Ammon's horn (tissue), 1 donor: ENCODE data around the gene ZNF226.
"Not testable (repeated sequence)": the region's sequence is repeated elsewhere in the genome, so short reads cannot be mapped to it uniquely, and the experiment has no call there.

ENCODE experiments used
- DNase-seq: peaks from one replicate; pipeline ENCODE4 v3.0.0-alpha.2; 2016; ENCODE audit warnings: low spot score

ZNF226 gene

GRCh38 chr19:44164673-44165512 lies at the start of gene ZNF226:
Gene ZNF226 (plus strand): TSS chr19:44165100. CDS start chr19:44170081, 4,981 bp downstream.
- peak; percentile 100 for DNase-seq

- not testable (repeated sequence) for DNase-seq
Observed at GRCh38 chr19:44121162-44121561, 43.7 kb upstream of the ZNF226 start.

GRCh38 chr19:44131955-44132354 lies 32.9 kb upstream of the ZNF226 start:
- no peak for DNase-seq

- DNase-seq: peak; percentile 92
Observed at GRCh38 chr19:44141191-44142058, 23.5 kb upstream of the ZNF226 start, which contains the start of gene ZNF234. Gene ZNF234 (plus strand): TSS chr19:44141554. CDS start chr19:44144633, 3,079 bp downstream.

GRCh38 chr19:44142059-44142433 lies 22.9 kb upstream of the ZNF226 start:
- DNase-seq: peak; percentile 5

- no peak for DNase-seq
Observed at GRCh38 chr19:44149776-44150175, 15.1 kb upstream of the ZNF226 start.

- no peak for DNase-seq
Observed at GRCh38 chr19:44151491-44151890, 13.4 kb upstream of the ZNF226 start.

- DNase-seq: no peak
Observed at GRCh38 chr19:44156475-44156874, 8.4 kb upstream of the ZNF226 start.

- no peak for DNase-seq
Observed at GRCh38 chr19:44163789-44164188, 1.1 kb upstream of the ZNF226 start.

- DNase-seq: no peak
Observed at GRCh38 chr19:44164327-44164672, 600 bp upstream of the ZNF226 start.

- not testable (repeated sequence) for DNase-seq
Observed at GRCh38 chr19:44170660-44171059, 5.8 kb downstream of the ZNF226 start.

- no peak for DNase-seq
Observed at GRCh38 chr19:44176590-44176989, 11.7 kb downstream of the ZNF226 start.

GRCh38 chr19:44180968-44181367 lies 16.1 kb downstream of the ZNF226 start:
- no peak for DNase-seq

- DNase-seq: no peak
Observed at GRCh38 chr19:44182145-44182544, 17.2 kb downstream of the ZNF226 start.

GRCh38 chr19:44190020-44190419 lies 25.1 kb downstream of the ZNF226 start:
- no peak for DNase-seq

GRCh38 chr19:44192127-44192526 lies 27.2 kb downstream of the ZNF226 start:
- no peak for DNase-seq

- no peak for DNase-seq
Observed at GRCh38 chr19:44196772-44197171, 31.9 kb downstream of the ZNF226 start.

GRCh38 chr19:44202470-44202869 lies 37.6 kb downstream of the ZNF226 start:
- DNase-seq: no peak

GRCh38 chr19:44202974-44203373 lies 38.1 kb downstream of the ZNF226 start:
- no peak for DNase-seq

GRCh38 chr19:44203877-44204276 lies 39.0 kb downstream of the ZNF226 start:
- not testable (repeated sequence) for DNase-seq

- no peak for DNase-seq
Observed at GRCh38 chr19:44204772-44205171, 39.9 kb downstream of the ZNF226 start.

- DNase-seq: peak; percentile 91
Observed at GRCh38 chr19:44207126-44207803, 42.4 kb downstream of the ZNF226 start.
